ENCODE results near the gene MMAB. TPM values are rescaled to one million over a fixed set of nuclear protein-coding genes. Genes with fewer than 3 reads are reported as not detected.

Gene MMAB
- total and polyA plus RNA-seq, 10 of the 15 experiments (the other 5 are each of a cell fraction or from before 2014, with no cell fraction given), result 10.6 to 65.3 (median 45.2) TPM

DNA sequence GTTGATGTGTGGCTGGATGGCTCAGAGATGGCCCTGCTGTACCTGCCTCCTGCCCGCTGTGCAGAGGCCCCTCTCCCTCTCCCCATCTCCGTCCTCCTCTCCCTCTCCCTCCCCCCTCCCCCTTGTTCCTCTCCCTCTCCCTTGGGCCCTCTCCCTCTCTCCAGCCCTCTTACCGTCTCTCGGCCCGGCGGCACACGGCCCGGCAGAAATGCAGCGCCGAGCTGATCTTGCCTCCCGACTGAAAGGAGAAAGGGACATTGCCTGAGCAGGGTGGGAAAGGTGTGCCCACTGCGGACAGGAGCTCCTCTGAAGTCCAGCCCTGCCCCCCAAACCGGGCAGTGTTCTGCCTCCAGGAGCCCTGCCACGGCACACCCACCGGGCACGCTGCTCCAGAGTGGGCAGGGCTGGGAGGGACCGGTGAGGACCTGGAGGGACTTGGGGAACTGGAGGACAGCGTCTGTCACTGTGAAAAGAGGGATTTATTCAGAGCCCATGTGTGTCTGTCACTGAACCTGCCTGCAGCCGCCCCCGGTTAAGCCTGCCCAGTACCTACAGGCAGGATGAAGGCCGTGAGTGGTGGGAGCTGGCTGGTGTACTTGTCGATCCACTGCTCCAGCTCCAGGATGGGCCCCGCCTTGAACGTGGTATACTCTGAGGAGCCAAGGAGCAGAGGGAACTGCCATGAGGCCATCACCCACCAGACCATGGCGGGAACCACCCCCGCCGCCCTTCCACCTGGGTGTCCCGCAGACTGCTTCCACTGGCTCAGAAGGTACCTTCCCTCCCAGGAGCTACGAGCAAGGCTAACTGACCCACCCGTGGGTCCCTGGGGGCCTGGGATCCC is 12.2 kb downstream of the MMAB start:
- Histone ChIP-seq H3K36me3 (ENCODE audit: control insufficient read depth in 2 of 2, insufficient read depth in 2 of 2, low read length in 1 of 2) (peaks cover 1 to 3% of the 10 kb centered on the region in 2 experiments; a peak in 2 of 4 replicates), H3K4me3 (no peak overlapping the region), H3K79me2 (ENCODE audit: control insufficient read depth, insufficient read depth, low read length) (no peaks in the 10 kb centered on the region), H3K27me3 (replicated peaks in 1 of 2; ENCODE audit: control insufficient read depth in 2 of 2, insufficient read depth in 2 of 2, low read length in 1 of 2) (no peaks in the 10 kb centered on the region), H3K9ac (ENCODE audit: control insufficient read depth, insufficient read depth, low read length) (no peak overlapping the region), H3K27ac (ENCODE audit: control insufficient read depth, insufficient read depth) (no peak overlapping the region), H3K9me3 (replicated peaks; ENCODE audit: control insufficient read depth, insufficient read depth, low read length) (peaks cover 11% of the 10 kb centered on the region; the same call in 2 of the 3 replicates), H3K4me1 (ENCODE audit: control insufficient read depth, insufficient read depth, low read length) (no peaks in the 10 kb centered on the region), H4K20me1 (ENCODE audit: control insufficient read depth, insufficient read depth) (no peaks in the 10 kb centered on the region), H3K4me2 (ENCODE audit: control insufficient read depth, insufficient read depth) (no peak overlapping the region), H2AFZ (ENCODE audit: control insufficient read depth, low read depth, low read length) (no peak overlapping the region)
- ATAC-seq, result no peak
- intact Hi-C loops (cut with micrococcal nuclease; ENCODE audit: unreplicated experiment), result no loop called here
- ChIA-PET POLR2A (no interaction called here), SMC1A (ENCODE audit: uncharacterized antibody, unreplicated experiment) (no interaction called here), CTCF (interaction anchor here (1.0 kb wide), 1 partner anchor 37 kb away, joined by 3 read pairs; no protein-coding TSS in a partner anchor), RAD21 (ENCODE audit: unreplicated experiment) (no interaction called here)
- in situ Hi-C loops (cut with MboI), result no loop called here
- DNase-seq (ENCODE audit: low read depth, low spot score), result no peak
- TF ChIP-seq HCFC1 (IDR thresholded peaks at IDR 0.05; ENCODE audit: low read length) (no peak), NKRF (conservative IDR thresholded peaks at IDR 0.05) (no peak), CHD1 (IDR thresholded peaks at IDR 0.05; ENCODE audit: low read depth, low read length) (no peak), FOXM1 (IDR thresholded peaks at IDR 0.05; ENCODE audit: low read depth, low read length) (no peak), IRF4 (IDR thresholded peaks at IDR 0.05; ENCODE audit: low read depth, low read length) (no peak), KLF5 (IDR thresholded peaks at IDR 0.05; ENCODE audit: partially characterized antibody) (no peak), CHD4 (IDR thresholded peaks at IDR 0.05) (no peak), HDAC6 (IDR thresholded peaks at IDR 0.05; ENCODE audit: unreplicated experiment) (no peak)
- TF ChIP-seq, protein P1, sequence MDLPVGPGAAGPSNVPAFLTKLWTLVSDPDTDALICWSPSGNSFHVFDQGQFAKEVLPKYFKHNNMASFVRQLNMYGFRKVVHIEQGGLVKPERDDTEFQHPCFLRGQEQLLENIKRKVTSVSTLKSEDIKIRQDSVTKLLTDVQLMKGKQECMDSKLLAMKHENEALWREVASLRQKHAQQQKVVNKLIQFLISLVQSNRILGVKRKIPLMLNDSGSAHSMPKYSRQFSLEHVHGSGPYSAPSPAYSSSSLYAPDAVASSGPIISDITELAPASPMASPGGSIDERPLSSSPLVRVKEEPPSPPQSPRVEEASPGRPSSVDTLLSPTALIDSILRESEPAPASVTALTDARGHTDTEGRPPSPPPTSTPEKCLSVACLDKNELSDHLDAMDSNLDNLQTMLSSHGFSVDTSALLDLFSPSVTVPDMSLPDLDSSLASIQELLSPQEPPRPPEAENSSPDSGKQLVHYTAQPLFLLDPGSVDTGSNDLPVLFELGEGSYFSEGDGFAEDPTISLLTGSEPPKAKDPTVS (IDR thresholded peaks at IDR 0.05; ENCODE audit: low read depth, low read length), result no peak
- TF ChIP-seq, protein P2, sequence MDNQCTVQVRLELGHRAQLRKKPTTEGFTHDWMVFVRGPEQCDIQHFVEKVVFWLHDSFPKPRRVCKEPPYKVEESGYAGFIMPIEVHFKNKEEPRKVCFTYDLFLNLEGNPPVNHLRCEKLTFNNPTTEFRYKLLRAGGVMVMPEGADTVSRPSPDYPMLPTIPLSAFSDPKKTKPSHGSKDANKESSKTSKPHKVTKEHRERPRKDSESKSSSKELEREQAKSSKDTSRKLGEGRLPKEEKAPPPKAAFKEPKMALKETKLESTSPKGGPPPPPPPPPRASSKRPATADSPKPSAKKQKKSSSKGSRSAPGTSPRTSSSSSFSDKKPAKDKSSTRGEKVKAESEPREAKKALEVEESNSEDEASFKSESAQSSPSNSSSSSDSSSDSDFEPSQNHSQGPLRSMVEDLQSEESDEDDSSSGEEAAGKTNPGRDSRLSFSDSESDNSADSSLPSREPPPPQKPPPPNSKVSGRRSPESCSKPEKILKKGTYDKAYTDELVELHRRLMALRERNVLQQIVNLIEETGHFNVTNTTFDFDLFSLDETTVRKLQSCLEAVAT (IDR thresholded peaks at IDR 0.05), result no peak
- 86% methylated on average over 23 of the region's 30 CpGs for WGBS (ENCODE audit: insufficient coverage, insufficient replicate concordance, low lambda C conversion rate, missing lambda C conversion rate)
- FAIRE-seq, result no peak
- BruUV-seq (replicated peaks), result no TSS peak

All from GM12878 (cell line).